ENCODE data around the gene OLFM1. TPM values are rescaled to one million over a fixed set of nuclear protein-coding genes. Genes with fewer than 3 reads are reported as not detected.

The OLFM1 gene
- total and polyA plus RNA-seq, 2 donors from 2014 or later, result 2.9 to 33.7 TPM

DNA sequence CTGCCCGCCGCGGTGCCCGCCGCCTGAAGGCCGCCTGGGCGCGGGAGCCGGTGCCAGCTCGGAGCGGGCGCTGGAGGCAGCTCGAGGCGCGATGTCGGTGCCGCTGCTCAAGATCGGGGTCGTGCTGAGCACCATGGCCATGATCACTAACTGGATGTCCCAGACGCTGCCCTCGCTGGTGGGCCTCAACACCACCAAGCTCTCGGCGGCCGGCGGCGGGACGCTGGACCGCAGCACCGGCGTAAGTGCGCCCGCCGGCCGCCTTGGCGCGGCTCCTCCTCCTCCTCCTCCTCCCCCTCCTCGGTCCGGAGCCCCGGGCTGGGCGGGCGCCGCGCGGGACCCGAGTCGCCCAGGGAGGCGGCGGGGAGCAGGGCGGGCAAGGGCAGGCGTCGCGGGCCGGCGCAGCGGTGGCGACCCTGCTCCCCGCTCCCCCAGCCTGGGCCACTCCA, 455 bp downstream of the OLFM1 start:
- H3K4me1 ChIP-seq (ENCODE audit: control insufficient read depth in 2 of 3, insufficient read depth in 2 of 3, low read depth in 1 of 3, low read length in 3 of 3), result peaks cover 0 to 4% (median 0%) of the 10 kb centered on the region in 3 donors
- intact Hi-C loops (cut with DNase I), result loop anchor here (5.0 kb wide), 1 partner anchor 259 kb away; no protein-coding TSS in a partner anchor
- H3K36me3 ChIP-seq (ENCODE audit: control insufficient read depth in 2 of 3, insufficient read depth in 3 of 3, low read length in 3 of 3), result no peaks in the 10 kb centered on the region
- H3K27me3 ChIP-seq (ENCODE audit: control insufficient read depth, insufficient read depth, low read length), result peaks cover 22% of the 10 kb centered on the region
- TF ChIP-seq, protein P1, sequence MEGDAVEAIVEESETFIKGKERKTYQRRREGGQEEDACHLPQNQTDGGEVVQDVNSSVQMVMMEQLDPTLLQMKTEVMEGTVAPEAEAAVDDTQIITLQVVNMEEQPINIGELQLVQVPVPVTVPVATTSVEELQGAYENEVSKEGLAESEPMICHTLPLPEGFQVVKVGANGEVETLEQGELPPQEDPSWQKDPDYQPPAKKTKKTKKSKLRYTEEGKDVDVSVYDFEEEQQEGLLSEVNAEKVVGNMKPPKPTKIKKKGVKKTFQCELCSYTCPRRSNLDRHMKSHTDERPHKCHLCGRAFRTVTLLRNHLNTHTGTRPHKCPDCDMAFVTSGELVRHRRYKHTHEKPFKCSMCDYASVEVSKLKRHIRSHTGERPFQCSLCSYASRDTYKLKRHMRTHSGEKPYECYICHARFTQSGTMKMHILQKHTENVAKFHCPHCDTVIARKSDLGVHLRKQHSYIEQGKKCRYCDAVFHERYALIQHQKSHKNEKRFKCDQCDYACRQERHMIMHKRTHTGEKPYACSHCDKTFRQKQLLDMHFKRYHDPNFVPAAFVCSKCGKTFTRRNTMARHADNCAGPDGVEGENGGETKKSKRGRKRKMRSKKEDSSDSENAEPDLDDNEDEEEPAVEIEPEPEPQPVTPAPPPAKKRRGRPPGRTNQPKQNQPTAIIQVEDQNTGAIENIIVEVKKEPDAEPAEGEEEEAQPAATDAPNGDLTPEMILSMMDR (IDR thresholded peaks at IDR 0.05; ENCODE audit: borderline replicate concordance, extremely low read depth, insufficient read depth), result no peak
- H3K4me3 ChIP-seq (ENCODE audit: low read length in 3 of 3), result no peak overlapping the region
- peaks cover 0 to 2% (median 0%) of the 10 kb centered on the region in 3 donors for H3K9me3 ChIP-seq (ENCODE audit: control insufficient read depth in 2 of 3, insufficient read depth in 1 of 3, low read length in 3 of 3)
- FAIRE-seq, result no peak
- H3K27ac ChIP-seq (ENCODE audit: low read depth in 2 of 2, low read length in 2 of 2), result no peak overlapping the region
- no peak overlapping the region for H3K9ac ChIP-seq (ENCODE audit: low read length in 3 of 3)
- DNase-seq, result peak in 1 of 5 donors; percentile 64

DNA sequence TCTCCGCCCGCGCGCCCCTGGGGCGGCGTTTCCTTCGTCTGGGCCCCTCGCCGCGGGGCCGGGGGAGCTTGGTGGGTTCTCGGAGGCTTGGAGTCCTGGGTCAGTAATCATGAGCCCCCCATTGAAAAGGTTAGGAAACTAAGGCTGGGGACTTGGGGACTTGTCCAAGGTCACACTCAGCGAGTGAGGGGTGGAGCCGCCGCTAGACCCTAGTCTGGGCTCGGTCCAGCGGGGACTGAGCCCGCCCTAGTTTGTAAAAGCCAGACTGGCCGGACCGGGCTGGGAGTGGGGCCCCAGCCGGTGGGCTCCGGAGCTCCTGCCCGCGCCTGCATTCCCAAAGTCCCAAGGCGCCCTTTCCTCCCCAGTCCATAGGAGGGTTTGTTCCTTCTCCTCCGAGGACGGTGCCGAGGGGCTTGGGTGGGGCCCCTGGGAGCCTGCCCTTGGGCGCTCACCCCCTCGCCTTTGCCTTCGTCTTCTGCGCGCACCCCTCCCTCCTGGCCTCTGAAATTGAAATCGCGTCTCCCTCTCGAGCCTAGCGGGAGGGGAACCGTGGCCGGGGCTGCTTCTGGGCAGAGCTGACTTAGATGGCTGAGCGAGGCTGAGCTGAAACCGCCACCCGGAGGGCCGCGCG, 995 bp downstream of the OLFM1 start:
- peaks cover 0 to 2% (median 0%) of the 10 kb centered on the region in 3 donors for H3K9me3 ChIP-seq (ENCODE audit: control insufficient read depth in 2 of 3, insufficient read depth in 1 of 3, low read length in 3 of 3)
- intact Hi-C loops (cut with DNase I), result loop anchor here (5.0 kb wide), 1 partner anchor 259 kb away; no protein-coding TSS in a partner anchor
- H3K4me3 ChIP-seq (ENCODE audit: low read length in 3 of 3), result no peak overlapping the region
- H3K27me3 ChIP-seq (ENCODE audit: control insufficient read depth, insufficient read depth, low read length), result peaks cover 22% of the 10 kb centered on the region
- DNase-seq (peak in 1 of 5 donors; percentile 71), FAIRE-seq (no peak)
- peaks cover 0 to 4% (median 0%) of the 10 kb centered on the region in 3 donors for H3K4me1 ChIP-seq (ENCODE audit: control insufficient read depth in 2 of 3, insufficient read depth in 2 of 3, low read depth in 1 of 3, low read length in 3 of 3)
- H3K9ac ChIP-seq (ENCODE audit: low read length in 3 of 3), result no peak overlapping the region
- TF ChIP-seq, protein P1 (IDR thresholded peaks at IDR 0.05; ENCODE audit: borderline replicate concordance, extremely low read depth, insufficient read depth), result no peak
- H3K36me3 ChIP-seq (ENCODE audit: control insufficient read depth in 2 of 3, insufficient read depth in 3 of 3, low read length in 3 of 3), result no peaks in the 10 kb centered on the region
- no peak overlapping the region for H3K27ac ChIP-seq (ENCODE audit: low read depth in 2 of 2, low read length in 2 of 2)

DNA sequence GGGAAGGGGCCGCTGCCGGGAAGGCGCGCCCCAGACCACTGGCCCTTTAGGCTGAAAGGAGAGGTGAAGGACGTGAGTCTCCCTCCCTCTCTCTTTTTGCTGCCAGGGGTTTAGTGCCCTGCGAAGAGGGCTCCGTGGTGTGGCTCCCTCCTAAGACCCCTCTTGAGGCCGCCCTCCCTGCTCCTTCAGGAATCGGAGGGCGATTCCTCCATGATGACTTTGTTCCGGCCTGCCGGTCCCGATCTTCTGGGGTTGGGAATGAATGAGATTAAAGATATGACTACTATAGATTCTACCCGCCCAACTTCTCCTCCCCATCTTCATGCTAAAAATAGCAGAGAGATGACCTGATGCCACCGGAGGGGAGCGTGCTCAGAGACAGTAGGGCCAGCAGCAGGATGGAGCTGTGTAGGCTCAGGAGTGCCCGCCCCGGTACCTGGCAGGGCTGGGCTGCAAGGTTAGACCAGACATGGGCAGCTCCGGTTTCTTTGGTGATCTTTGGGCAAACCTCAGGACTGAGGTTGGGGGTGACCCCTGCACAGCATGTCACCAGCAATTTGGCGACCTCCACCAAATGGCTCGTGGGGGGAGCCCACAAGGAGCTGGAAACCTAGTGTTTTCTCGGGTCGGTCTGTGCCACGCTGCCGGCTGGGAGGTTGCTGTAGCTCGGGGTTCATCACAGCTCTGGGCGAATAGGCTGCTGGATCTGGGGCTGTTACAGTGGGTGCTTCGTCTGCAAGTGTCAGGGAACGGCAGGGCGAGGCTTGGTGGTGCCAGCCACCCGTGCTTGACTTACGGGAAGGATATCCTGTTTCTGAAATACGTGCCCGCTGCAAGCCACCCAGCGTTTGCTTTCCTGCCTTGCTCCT, 1.7 kb downstream of the OLFM1 start:
- DNase-seq (no peak), FAIRE-seq (no peak)
- intact Hi-C loops (cut with DNase I), result loop anchor here (5.0 kb wide), 1 partner anchor 258 kb away; no protein-coding TSS in a partner anchor
- Histone ChIP-seq H3K4me1 (ENCODE audit: control insufficient read depth in 2 of 3, insufficient read depth in 2 of 3, low read depth in 1 of 3, low read length in 3 of 3) (peaks cover 0 to 4% (median 0%) of the 10 kb centered on the region in 3 donors), H3K9me3 (ENCODE audit: control insufficient read depth in 2 of 3, insufficient read depth in 1 of 3, low read length in 3 of 3) (peaks cover 0 to 2% (median 0%) of the 10 kb centered on the region in 3 donors), H3K27me3 (ENCODE audit: control insufficient read depth, insufficient read depth, low read length) (peaks cover 20% of the 10 kb centered on the region), H3K4me3 (ENCODE audit: low read length in 3 of 3) (no peak overlapping the region), H3K36me3 (ENCODE audit: control insufficient read depth in 2 of 3, insufficient read depth in 3 of 3, low read length in 3 of 3) (no peaks in the 10 kb centered on the region), H3K27ac (ENCODE audit: low read depth in 2 of 2, low read length in 2 of 2) (no peak overlapping the region), H3K9ac (ENCODE audit: low read length in 3 of 3) (no peak overlapping the region)
- TF ChIP-seq, protein P1 (IDR thresholded peaks at IDR 0.05; ENCODE audit: borderline replicate concordance, extremely low read depth, insufficient read depth), result no peak

Measured in kidney (tissue), 14 donors.